ENCODE measurements around the gene C1QTNF5. TPM values are rescaled to one million over a fixed set of nuclear protein-coding genes. Genes with fewer than 3 reads are reported as not detected.

C1QTNF5 gene
- total RNA-seq, 2 donors from 2014 or later = 0.62 to 0.66 TPM

DNA sequence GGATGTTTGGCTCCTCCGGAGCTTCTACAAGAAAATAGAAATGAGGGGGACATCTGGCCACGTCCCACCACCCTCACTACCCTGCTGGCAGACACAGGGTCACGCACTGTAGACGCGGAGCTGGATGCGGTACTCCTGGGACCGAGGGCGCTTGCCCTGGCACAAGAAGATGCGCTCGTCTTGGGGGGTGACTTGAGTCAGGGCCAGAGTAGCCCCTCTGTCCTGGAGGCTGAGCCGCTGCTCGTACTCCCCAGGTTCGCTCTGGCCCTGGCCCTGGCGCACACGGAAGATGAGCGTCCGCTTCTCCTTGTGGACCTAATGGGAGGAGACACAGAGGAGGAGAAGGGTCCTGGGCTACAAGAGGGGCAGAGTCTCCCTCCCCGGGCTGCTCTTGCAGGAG, 26.0 kb downstream of the C1QTNF5 start:
- Histone ChIP-seq H3K4me1 (ENCODE audit: control insufficient read depth, insufficient read depth, low read length) (peaks cover 17% of the 10 kb centered on the region), H3K36me3 (ENCODE audit: control insufficient read depth, insufficient read depth, low read length) (peaks cover 13% of the 10 kb centered on the region), H3K9ac (ENCODE audit: extremely low read depth, low read length, poor library complexity, severe bottlenecking) (no peak overlapping the region), H3K9me3 (ENCODE audit: control insufficient read depth, low read length) (no peaks in the 10 kb centered on the region), H3K27me3 (ENCODE audit: control insufficient read depth, insufficient read depth, low read length, poor library complexity, severe bottlenecking) (peaks cover 16% of the 10 kb centered on the region), H3K27ac (ENCODE audit: low read depth, low read length) (no peak overlapping the region), H3K4me3 (ENCODE audit: low read length) (no peak overlapping the region)
- TF ChIP-seq CTCF (conservative IDR thresholded peaks at IDR 0.05) = no peak
- H3K9me3 Mint-ChIP-seq = no peaks in the 10 kb centered on the region
- no peak overlapping the region for H3K27ac Mint-ChIP-seq
- 89 to 92% methylated on average over 15 to 18 of the region's 18 CpGs for WGBS, 2 experiments (ENCODE audit: insufficient coverage in 1 of 2, insufficient read length in 1 of 2)
- H3K4me3 Mint-ChIP-seq = peak overlapping the region; percentile 62
- H3K4me1 Mint-ChIP-seq = peaks cover 28% of the 10 kb centered on the region
- peaks cover 23% of the 10 kb centered on the region for H3K27me3 Mint-ChIP-seq (ENCODE audit: insufficient read depth)
- peaks cover 23% of the 10 kb centered on the region for H3K36me3 Mint-ChIP-seq (ENCODE audit: low read depth)
- DNase-seq = no peak

DNA sequence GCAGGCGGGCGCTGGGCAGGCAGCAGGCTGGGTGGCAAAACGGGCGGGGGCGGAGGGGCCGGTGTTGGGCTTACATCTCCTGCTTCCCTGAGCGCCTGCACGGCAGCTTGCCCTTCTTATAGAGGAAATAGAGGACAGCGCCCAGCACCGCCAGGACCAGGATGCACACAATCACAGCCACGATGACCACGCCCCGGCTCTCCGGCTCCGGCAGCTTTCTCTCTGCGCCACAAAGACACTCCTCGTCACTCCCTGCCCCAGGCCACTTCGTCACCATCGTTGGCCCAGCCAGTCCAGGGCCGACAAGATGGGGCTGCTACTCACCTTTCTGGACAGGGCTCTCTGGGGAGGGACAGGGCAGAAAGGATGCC, 30.0 kb downstream of the C1QTNF5 start:
- Mint-ChIP-seq H3K9me3 (no peaks in the 10 kb centered on the region), H3K4me1 (peaks cover 9% of the 10 kb centered on the region), H3K27ac (no peak overlapping the region), H3K4me3 (no peak overlapping the region), H3K27me3 (ENCODE audit: insufficient read depth) (peaks cover 14% of the 10 kb centered on the region), H3K36me3 (ENCODE audit: low read depth) (peaks cover 34% of the 10 kb centered on the region)
- no peaks in the 10 kb centered on the region for H3K4me1 ChIP-seq (ENCODE audit: control insufficient read depth, insufficient read depth, low read length)
- no peak overlapping the region for H3K4me3 ChIP-seq (ENCODE audit: low read length)
- WGBS, 2 experiments (ENCODE audit: insufficient coverage in 1 of 2, insufficient read length in 1 of 2) = 95 to 100% methylated on average over 10 to 20 of the region's 20 CpGs
- no peaks in the 10 kb centered on the region for H3K9me3 ChIP-seq (ENCODE audit: control insufficient read depth, low read length)
- DNase-seq = peak; percentile 53
- peaks cover 6% of the 10 kb centered on the region for H3K27me3 ChIP-seq (ENCODE audit: control insufficient read depth, insufficient read depth, low read length, poor library complexity, severe bottlenecking)
- no peak overlapping the region for H3K9ac ChIP-seq (ENCODE audit: extremely low read depth, low read length, poor library complexity, severe bottlenecking)
- no peak overlapping the region for H3K27ac ChIP-seq (ENCODE audit: low read depth, low read length)
- TF ChIP-seq CTCF (conservative IDR thresholded peaks at IDR 0.05) = no peak
- peaks cover 28% of the 10 kb centered on the region for H3K36me3 ChIP-seq (ENCODE audit: control insufficient read depth, insufficient read depth, low read length)

GRCh38 chr11:119309953-119310681, 30.6 kb downstream of the C1QTNF5 start:
- Mint-ChIP-seq H3K27me3 (ENCODE audit: insufficient read depth) (peaks cover 9% of the 10 kb centered on the region), H3K4me3 (no peak overlapping the region), H3K9me3 (no peaks in the 10 kb centered on the region), H3K4me1 (peaks cover 9% of the 10 kb centered on the region), H3K27ac (peak overlapping the region; percentile 15), H3K36me3 (ENCODE audit: low read depth) (peaks cover 37% of the 10 kb centered on the region)
- H3K9me3 ChIP-seq (ENCODE audit: control insufficient read depth, low read length) = no peaks in the 10 kb centered on the region
- H3K4me1 ChIP-seq (ENCODE audit: control insufficient read depth, insufficient read depth, low read length) = no peaks in the 10 kb centered on the region
- peaks cover under 1% of the 10 kb centered on the region for H3K27me3 ChIP-seq (ENCODE audit: control insufficient read depth, insufficient read depth, low read length, poor library complexity, severe bottlenecking)
- no peak overlapping the region for H3K27ac ChIP-seq (ENCODE audit: low read depth, low read length)
- peak; percentile 81 for DNase-seq
- 72 to 94% methylated on average over 10 to 16 of the region's 17 CpGs for WGBS, 2 experiments (ENCODE audit: insufficient coverage in 1 of 2, insufficient read length in 1 of 2)
- no peak overlapping the region for H3K4me3 ChIP-seq (ENCODE audit: low read length)
- TF ChIP-seq CTCF (conservative IDR thresholded peaks at IDR 0.05) = no peak
- peaks cover 28% of the 10 kb centered on the region for H3K36me3 ChIP-seq (ENCODE audit: control insufficient read depth, insufficient read depth, low read length)
- no peak overlapping the region for H3K9ac ChIP-seq (ENCODE audit: extremely low read depth, low read length, poor library complexity, severe bottlenecking)

Measured in endodermal cell (in vitro differentiated cells).